ENCODE results near the gene PLS3. TPM values are rescaled to one million over a fixed set of nuclear protein-coding genes. Genes with fewer than 3 reads are reported as not detected.
A peak's percentile ranks its signal among the peaks of the same experiment; 100 is the strongest.

Gene PLS3
- total RNA-seq, 2 experiments from 2014 or later, result 0.13 to 0.63 TPM

GRCh38 chrX:115553171-115553570, 7.8 kb upstream of the PLS3 start:
- H3K27me3 Mint-ChIP-seq, result peaks cover 2% of the 10 kb centered on the region
- no peak overlapping the region for H3K27ac Mint-ChIP-seq
- no peak for DNase-seq
- H3K36me3 Mint-ChIP-seq (ENCODE audit: low read depth), result no peaks in the 10 kb centered on the region
- H3K4me1 Mint-ChIP-seq, result no peaks in the 10 kb centered on the region
- ChIA-PET POLR2A (no interaction called here), CTCF (no interaction called here)
- no peak overlapping the region for H3K4me3 Mint-ChIP-seq
- H3K9me3 Mint-ChIP-seq, result no peaks in the 10 kb centered on the region

GRCh38 chrX:115559672-115560071, 1.3 kb upstream of the PLS3 start:
- Mint-ChIP-seq H3K4me3 (no peak overlapping the region), H3K4me1 (no peaks in the 10 kb centered on the region), H3K27ac (no peak overlapping the region), H3K36me3 (ENCODE audit: low read depth) (no peaks in the 10 kb centered on the region), H3K27me3 (peaks cover 11% of the 10 kb centered on the region), H3K9me3 (no peaks in the 10 kb centered on the region)
- POLR2A ChIA-PET, result no interaction called here
- CTCF ChIA-PET, result no interaction called here
- no peak for DNase-seq

GRCh38 chrX:115560211-115560977, 580 bp upstream of the PLS3 start:
- ChIA-PET POLR2A (no interaction called here), CTCF (no interaction called here)
- H3K4me3 Mint-ChIP-seq, result no peak overlapping the region
- no peaks in the 10 kb centered on the region for H3K9me3 Mint-ChIP-seq
- H3K36me3 Mint-ChIP-seq (ENCODE audit: low read depth), result no peaks in the 10 kb centered on the region
- H3K27ac Mint-ChIP-seq, result no peak overlapping the region
- H3K27me3 Mint-ChIP-seq, result peaks cover 11% of the 10 kb centered on the region
- DNase-seq, result no peak
- H3K4me1 Mint-ChIP-seq, result no peaks in the 10 kb centered on the region

- ChIA-PET POLR2A (no interaction called here), CTCF (no interaction called here)
- Mint-ChIP-seq H3K9me3 (no peaks in the 10 kb centered on the region), H3K27me3 (peaks cover 11% of the 10 kb centered on the region), H3K4me3 (peak overlapping the region; percentile 30), H3K4me1 (no peaks in the 10 kb centered on the region), H3K27ac (no peak overlapping the region), H3K36me3 (ENCODE audit: low read depth) (no peaks in the 10 kb centered on the region)
- DNase-seq, result no peak
Measured at GRCh38 chrX:115561605-115562479, 868 bp downstream of the PLS3 start.

- no peaks in the 10 kb centered on the region for H3K9me3 Mint-ChIP-seq
- peaks cover 11% of the 10 kb centered on the region for H3K27me3 Mint-ChIP-seq
- no peaks in the 10 kb centered on the region for H3K36me3 Mint-ChIP-seq (ENCODE audit: low read depth)
- POLR2A ChIA-PET, result no interaction called here
- H3K4me3 Mint-ChIP-seq, result no peak overlapping the region
- DNase-seq, result no peak
- CTCF ChIA-PET, result no interaction called here
- no peak overlapping the region for H3K27ac Mint-ChIP-seq
- H3K4me1 Mint-ChIP-seq, result no peaks in the 10 kb centered on the region
Measured at GRCh38 chrX:115562480-115562847, 1.5 kb downstream of the PLS3 start.

GRCh38 chrX:115563633-115564162, 2.7 kb downstream of the PLS3 start:
- no peak for DNase-seq
- Mint-ChIP-seq H3K9me3 (no peaks in the 10 kb centered on the region), H3K36me3 (ENCODE audit: low read depth) (no peaks in the 10 kb centered on the region), H3K4me3 (no peak overlapping the region), H3K4me1 (no peaks in the 10 kb centered on the region), H3K27ac (no peak overlapping the region), H3K27me3 (peaks cover 9% of the 10 kb centered on the region)
- POLR2A ChIA-PET, result no interaction called here
- CTCF ChIA-PET, result no interaction called here

DNA sequence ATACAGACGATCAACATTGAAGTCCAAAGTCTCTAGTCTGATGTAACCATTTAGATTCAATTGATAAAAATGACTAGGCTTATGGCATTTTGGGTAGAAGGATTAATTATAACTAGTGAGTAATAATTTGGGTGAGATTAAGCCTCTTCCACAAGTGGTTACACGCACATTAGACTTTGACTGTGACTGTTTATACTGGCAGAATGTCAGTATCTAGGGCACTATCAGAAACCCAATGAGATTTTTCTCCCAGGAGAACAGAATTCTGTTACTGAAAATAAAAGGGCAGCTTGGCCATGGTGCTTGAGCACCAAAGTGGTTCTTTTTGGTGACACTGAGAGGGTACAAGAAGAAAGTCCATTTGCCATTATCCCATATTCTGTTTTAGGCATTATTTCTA, 3.3 kb downstream of the PLS3 start:
- no peak for DNase-seq
- no peaks in the 10 kb centered on the region for H3K4me1 Mint-ChIP-seq
- H3K27me3 Mint-ChIP-seq, result peaks cover 9% of the 10 kb centered on the region
- ChIA-PET POLR2A (no interaction called here), CTCF (no interaction called here)
- no peaks in the 10 kb centered on the region for H3K9me3 Mint-ChIP-seq
- no peak overlapping the region for H3K27ac Mint-ChIP-seq
- H3K36me3 Mint-ChIP-seq (ENCODE audit: low read depth), result no peaks in the 10 kb centered on the region
- H3K4me3 Mint-ChIP-seq, result no peak overlapping the region

GRCh38 chrX:115565888-115566287, 4.9 kb downstream of the PLS3 start:
- Mint-ChIP-seq H3K27me3 (peaks cover 6% of the 10 kb centered on the region), H3K4me3 (no peak overlapping the region), H3K27ac (no peak overlapping the region), H3K36me3 (ENCODE audit: low read depth) (no peaks in the 10 kb centered on the region), H3K4me1 (no peaks in the 10 kb centered on the region), H3K9me3 (no peaks in the 10 kb centered on the region)
- CTCF ChIA-PET, result no interaction called here
- POLR2A ChIA-PET, result no interaction called here
- DNase-seq, result no peak

DNA sequence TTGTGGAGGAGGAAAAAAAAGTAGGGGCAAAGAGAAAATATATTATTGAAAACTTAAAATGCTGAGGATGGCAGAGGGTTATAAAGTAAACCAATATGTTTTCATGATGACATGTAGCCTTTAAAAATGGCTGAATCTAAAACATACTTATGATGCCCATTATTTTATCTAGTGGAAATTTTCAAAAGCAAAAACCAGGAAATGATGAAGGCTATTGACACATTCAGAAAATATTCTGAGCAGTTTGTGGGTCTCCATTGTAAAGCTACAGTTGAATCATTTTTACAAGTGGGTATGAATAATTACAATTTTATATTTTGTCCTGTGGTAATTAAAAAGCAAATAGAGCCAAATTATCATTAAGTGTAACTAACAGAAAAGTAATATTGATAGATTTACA, 10.7 kb downstream of the PLS3 start:
- no peaks in the 10 kb centered on the region for H3K27me3 Mint-ChIP-seq
- no peaks in the 10 kb centered on the region for H3K9me3 Mint-ChIP-seq
- DNase-seq, result no peak
- no peak overlapping the region for H3K4me3 Mint-ChIP-seq
- H3K27ac Mint-ChIP-seq, result no peak overlapping the region
- no peaks in the 10 kb centered on the region for H3K4me1 Mint-ChIP-seq
- H3K36me3 Mint-ChIP-seq (ENCODE audit: low read depth), result no peaks in the 10 kb centered on the region
- CTCF ChIA-PET, result no interaction called here
- POLR2A ChIA-PET, result no interaction called here

DNA sequence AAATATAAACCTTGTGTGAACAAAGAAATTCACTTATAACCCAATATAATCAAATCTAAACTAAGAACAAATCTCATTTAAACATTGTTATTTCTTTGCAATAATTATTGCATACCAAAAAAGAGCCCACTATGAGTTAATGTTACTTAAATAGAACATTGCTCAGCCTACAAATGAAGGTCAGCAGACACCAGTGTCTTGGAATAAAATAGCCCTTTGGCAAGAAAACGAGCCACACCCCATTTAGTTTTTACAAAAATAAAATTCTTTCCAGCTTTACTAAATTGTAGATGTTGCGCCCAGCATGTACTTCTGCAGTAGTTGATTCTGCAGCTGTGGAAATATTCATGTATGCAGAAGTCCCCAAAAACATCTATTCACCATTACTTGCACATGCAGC, 12.2 kb downstream of the PLS3 start:
- no peaks in the 10 kb centered on the region for H3K9me3 Mint-ChIP-seq
- no peak overlapping the region for H3K27ac Mint-ChIP-seq
- no peak for DNase-seq
- H3K4me3 Mint-ChIP-seq, result no peak overlapping the region
- POLR2A ChIA-PET, result no interaction called here
- H3K27me3 Mint-ChIP-seq, result no peaks in the 10 kb centered on the region
- H3K4me1 Mint-ChIP-seq, result no peaks in the 10 kb centered on the region
- CTCF ChIA-PET, result no interaction called here
- H3K36me3 Mint-ChIP-seq (ENCODE audit: low read depth), result no peaks in the 10 kb centered on the region

GRCh38 chrX:115576676-115577075, 15.7 kb downstream of the PLS3 start:
- CTCF ChIA-PET, result no interaction called here
- no peaks in the 10 kb centered on the region for H3K9me3 Mint-ChIP-seq
- no peaks in the 10 kb centered on the region for H3K36me3 Mint-ChIP-seq (ENCODE audit: low read depth)
- no peaks in the 10 kb centered on the region for H3K4me1 Mint-ChIP-seq
- H3K4me3 Mint-ChIP-seq, result no peak overlapping the region
- no peak for DNase-seq
- H3K27ac Mint-ChIP-seq, result no peak overlapping the region
- POLR2A ChIA-PET, result no interaction called here
- H3K27me3 Mint-ChIP-seq, result no peaks in the 10 kb centered on the region

GRCh38 chrX:115579327-115579726, 18.4 kb downstream of the PLS3 start:
- no peak for DNase-seq
- no peaks in the 10 kb centered on the region for H3K4me1 Mint-ChIP-seq
- ChIA-PET CTCF (no interaction called here), POLR2A (no interaction called here)
- no peaks in the 10 kb centered on the region for H3K27me3 Mint-ChIP-seq
- H3K4me3 Mint-ChIP-seq, result no peak overlapping the region
- H3K27ac Mint-ChIP-seq, result no peak overlapping the region
- H3K9me3 Mint-ChIP-seq, result no peaks in the 10 kb centered on the region
- no peaks in the 10 kb centered on the region for H3K36me3 Mint-ChIP-seq (ENCODE audit: low read depth)

GRCh38 chrX:115579786-115580294, 18.9 kb downstream of the PLS3 start:
- H3K4me1 Mint-ChIP-seq, result no peaks in the 10 kb centered on the region
- no peak for DNase-seq
- no peak overlapping the region for H3K4me3 Mint-ChIP-seq
- no peaks in the 10 kb centered on the region for H3K9me3 Mint-ChIP-seq
- no peaks in the 10 kb centered on the region for H3K36me3 Mint-ChIP-seq (ENCODE audit: low read depth)
- H3K27ac Mint-ChIP-seq, result no peak overlapping the region
- H3K27me3 Mint-ChIP-seq, result no peaks in the 10 kb centered on the region
- POLR2A ChIA-PET, result no interaction called here
- CTCF ChIA-PET, result no interaction called here
